Lung (tissue), 12 donors: ENCODE measurements around the gene IGF2R. TPM values are rescaled to one million over a fixed set of nuclear protein-coding genes. Genes with fewer than 3 reads are reported as not detected.

ENCODE experiments used
- ATAC-seq: fragments of 200-7000 bp; cut with Tn5 transposase; one replicate; pipeline ENCODE4 v1.9.1; 2020; ENCODE audit warnings: moderate number of reproducible peaks; ENCODE audit not compliant: insufficient read depth, low FRiP score
- DNase-seq, 3 donors: peaks; one replicate each; pipeline ENCODE4 v3.0.0-alpha.2; 2013 to 2017
- H3K27ac ChIP-seq, 2 donors: one replicate each; pipeline ENCODE4 v1.5.1; 2013; ENCODE audit warnings: mild to moderate bottlenecking in 2 of 2, moderate library complexity in 2 of 2, control low read depth in 1 of 2, inconsistent platforms in 1 of 2, low read depth in 1 of 2, low read length in 1 of 2
- H3K27me3 ChIP-seq, 3 donors: one replicate each; pipeline ENCODE4 v1.5.1; 2013; ENCODE audit warnings: low read length in 2 of 3; ENCODE audit not compliant: control insufficient read depth in 3 of 3, insufficient read depth in 3 of 3
- H3K36me3 ChIP-seq, 4 donors: one replicate each; pipeline ENCODE4 v1.5.1; 2013; ENCODE audit warnings: low read length in 4 of 4, mild to moderate bottlenecking in 1 of 4, moderate library complexity in 1 of 4; ENCODE audit not compliant: control insufficient read depth in 4 of 4, insufficient read depth in 4 of 4
- H3K4me1 ChIP-seq, 5 donors: one replicate each; pipeline ENCODE4 v1.5.1; 2013; ENCODE audit warnings: low read length in 5 of 5, mild to moderate bottlenecking in 2 of 5, moderate library complexity in 1 of 5; ENCODE audit not compliant: control insufficient read depth in 5 of 5, insufficient read depth in 5 of 5
- H3K4me3 ChIP-seq: one replicate; pipeline ENCODE4 v1.5.1; 2013; ENCODE audit warnings: mild to moderate bottlenecking, control low read depth, moderate library complexity
- H3K9ac ChIP-seq, 2 donors: one replicate each; pipeline ENCODE4 v1.5.1; 2013; ENCODE audit warnings: low read length in 2 of 2, control low read depth in 1 of 2; ENCODE audit not compliant: insufficient read depth in 1 of 2
- H3K9me3 ChIP-seq, 4 donors: one replicate each; pipeline ENCODE4 v1.5.1; 2013; ENCODE audit warnings: low read length in 3 of 4, mild to moderate bottlenecking in 1 of 4, moderate library complexity in 1 of 4; ENCODE audit not compliant: control insufficient read depth in 4 of 4, insufficient read depth in 3 of 4
- WGBS, 2 donors: extraction: QIAGEN DNeasy Blood & Tissue Kit; methylation state at CpG; one replicate each; pipeline ENCODE4 v1.1.7; 2013; 5-methylcytosine and 5-hydroxymethylcytosine counted together
- polyA plus RNA-seq, 2 donors: library from polyadenylated mRNA; stranded (reverse); fragments of 200-250 nt; gene quantifications; one replicate each; pipeline ENCODE4 v1.2.1, GENCODE V29; 2013
- total RNA-seq, 2 donors: library from RNA; depleted of rRNA in 1 of 2; stranded (reverse); fragments of >200 nt in 1 of 2; gene quantifications; one replicate each; pipeline ENCODE4 v1.2.1, GENCODE V29; 2014 to 2021
- TF ChIP-seq, protein P1 (sequence below): IDR thresholded peaks from 2 replicates; pipeline ENCODE4 v1.5.1; 2012; ENCODE audit warnings: mild to moderate bottlenecking; ENCODE audit errors: control extremely low read depth, extremely low read depth
- donor health status: control.
- donor health status: control.
- donor health status: Bipolar disorder and iron deficiency.
- donor health status: healthy.
- donor health status: DM: yes; HTN: yes; CAD: no.

The IGF2R gene
- total and polyA plus RNA-seq, 4 donors, result 30.0 to 125 (median 92.6) TPM

DNA sequence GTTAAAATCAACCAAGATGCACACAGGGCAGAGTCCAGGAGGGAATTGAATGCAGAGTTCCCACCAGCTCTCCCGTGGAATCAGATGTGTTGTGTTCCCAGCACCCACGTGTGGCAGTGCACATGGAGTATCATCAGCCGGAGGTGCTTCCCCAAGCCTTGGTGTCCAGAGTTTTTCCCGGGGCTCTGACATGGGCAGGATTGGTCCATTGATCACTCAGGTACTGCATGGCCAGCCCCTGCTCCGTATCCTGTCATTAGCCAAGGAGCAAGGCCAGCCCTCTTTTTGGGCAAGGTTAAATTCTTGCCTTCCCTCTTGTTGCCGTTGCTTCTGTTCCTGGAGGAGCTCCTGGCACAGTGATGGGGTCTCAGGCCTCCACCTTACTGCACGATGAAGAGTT, 124.2 kb downstream of the IGF2R start:
- H3K36me3 ChIP-seq, result peaks cover 25 to 72% (median 36%) of the 10 kb centered on the region in 4 donors
- ATAC-seq (no peak), DNase-seq (no peak)
- WGBS, 2 donors, result 81 to 97% methylated on average over 7 of the region's 7 CpGs
- TF ChIP-seq, protein P1, sequence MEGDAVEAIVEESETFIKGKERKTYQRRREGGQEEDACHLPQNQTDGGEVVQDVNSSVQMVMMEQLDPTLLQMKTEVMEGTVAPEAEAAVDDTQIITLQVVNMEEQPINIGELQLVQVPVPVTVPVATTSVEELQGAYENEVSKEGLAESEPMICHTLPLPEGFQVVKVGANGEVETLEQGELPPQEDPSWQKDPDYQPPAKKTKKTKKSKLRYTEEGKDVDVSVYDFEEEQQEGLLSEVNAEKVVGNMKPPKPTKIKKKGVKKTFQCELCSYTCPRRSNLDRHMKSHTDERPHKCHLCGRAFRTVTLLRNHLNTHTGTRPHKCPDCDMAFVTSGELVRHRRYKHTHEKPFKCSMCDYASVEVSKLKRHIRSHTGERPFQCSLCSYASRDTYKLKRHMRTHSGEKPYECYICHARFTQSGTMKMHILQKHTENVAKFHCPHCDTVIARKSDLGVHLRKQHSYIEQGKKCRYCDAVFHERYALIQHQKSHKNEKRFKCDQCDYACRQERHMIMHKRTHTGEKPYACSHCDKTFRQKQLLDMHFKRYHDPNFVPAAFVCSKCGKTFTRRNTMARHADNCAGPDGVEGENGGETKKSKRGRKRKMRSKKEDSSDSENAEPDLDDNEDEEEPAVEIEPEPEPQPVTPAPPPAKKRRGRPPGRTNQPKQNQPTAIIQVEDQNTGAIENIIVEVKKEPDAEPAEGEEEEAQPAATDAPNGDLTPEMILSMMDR, result no peak
- H3K9me3 ChIP-seq, result no peaks in the 10 kb centered on the region
- H3K27me3 ChIP-seq, result no peaks in the 10 kb centered on the region
- no peaks in the 10 kb centered on the region for H3K4me1 ChIP-seq
- no peak overlapping the region for H3K9ac ChIP-seq
- H3K27ac ChIP-seq, result no peak overlapping the region
- no peak overlapping the region for H3K4me3 ChIP-seq

DNA sequence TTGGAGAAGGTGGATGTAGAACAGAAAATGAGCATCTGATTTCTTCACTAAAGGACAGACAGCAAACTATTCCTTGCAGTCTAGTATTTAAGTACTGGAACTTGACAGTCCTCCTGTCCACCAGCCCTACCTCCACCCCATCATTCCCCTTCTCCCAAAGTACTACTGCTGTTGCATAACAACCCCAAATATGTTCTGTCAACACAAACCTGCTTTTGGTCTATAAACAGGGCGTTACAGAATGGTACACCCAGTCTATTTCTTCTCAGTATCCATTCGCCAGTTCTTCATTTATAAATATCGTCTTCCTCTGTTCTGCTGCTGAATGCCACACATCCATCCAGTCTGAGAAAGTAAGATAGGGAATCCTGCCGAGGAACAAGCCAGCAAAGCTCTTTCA, 125.1 kb downstream of the IGF2R start:
- Histone ChIP-seq H3K27ac (no peak overlapping the region), H3K36me3 (peaks cover 25 to 65% (median 36%) of the 10 kb centered on the region in 4 donors), H3K27me3 (no peaks in the 10 kb centered on the region), H3K9ac (no peak overlapping the region), H3K4me1 (no peaks in the 10 kb centered on the region), H3K4me3 (no peak overlapping the region), H3K9me3 (no peaks in the 10 kb centered on the region)
- TF ChIP-seq, protein P1, result no peak
- WGBS, 2 donors, result 86 to 94% methylated on average over 4 of the region's 4 CpGs
- DNase-seq, result no peak
- no peak for ATAC-seq

DNA sequence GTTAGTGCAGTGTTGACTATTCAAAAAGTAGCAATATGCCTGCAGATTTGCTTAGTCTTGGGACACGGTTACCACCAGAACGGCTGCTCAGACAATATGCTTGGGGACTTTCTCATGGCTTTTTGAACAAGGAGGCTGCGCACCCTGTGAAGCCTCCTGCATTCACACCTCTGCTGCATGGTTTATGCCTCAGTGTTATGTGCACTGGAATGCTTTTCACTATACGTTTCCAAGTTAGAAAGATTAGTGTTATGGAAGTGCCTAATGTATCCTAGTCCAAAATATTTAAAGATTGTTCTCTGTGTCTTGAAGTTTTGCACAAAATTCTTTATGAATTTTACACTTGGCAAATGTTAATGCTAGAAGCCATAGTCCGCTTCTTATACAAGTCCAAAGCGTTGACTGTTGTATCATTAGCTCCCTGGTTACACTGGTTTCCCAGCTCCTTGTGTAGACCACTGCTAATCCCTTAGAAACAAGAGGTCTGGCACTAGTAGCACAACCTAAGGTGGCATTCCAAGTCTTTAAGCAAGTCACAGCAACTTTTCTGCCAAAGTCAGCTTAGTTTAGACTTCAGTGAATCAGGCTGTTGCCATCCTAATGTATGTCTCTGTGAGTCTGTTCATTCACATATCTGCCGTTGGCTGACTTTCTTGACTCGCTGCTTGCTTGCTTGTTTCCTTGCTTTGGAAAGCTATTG, 126.4 kb downstream of the IGF2R start:
- Histone ChIP-seq H3K9me3 (no peaks in the 10 kb centered on the region), H3K27me3 (no peaks in the 10 kb centered on the region), H3K27ac (no peak overlapping the region), H3K9ac (no peak overlapping the region), H3K36me3 (peaks cover 18 to 56% (median 24%) of the 10 kb centered on the region in 4 donors), H3K4me1 (no peaks in the 10 kb centered on the region), H3K4me3 (no peak overlapping the region)
- TF ChIP-seq, protein P1, result no peak
- ATAC-seq, result no peak
- 95% methylated on average over 8 of the region's 8 CpGs for WGBS, 2 donors
- no peak for DNase-seq
